ENCODE data around the gene PRAF2.

DNA sequence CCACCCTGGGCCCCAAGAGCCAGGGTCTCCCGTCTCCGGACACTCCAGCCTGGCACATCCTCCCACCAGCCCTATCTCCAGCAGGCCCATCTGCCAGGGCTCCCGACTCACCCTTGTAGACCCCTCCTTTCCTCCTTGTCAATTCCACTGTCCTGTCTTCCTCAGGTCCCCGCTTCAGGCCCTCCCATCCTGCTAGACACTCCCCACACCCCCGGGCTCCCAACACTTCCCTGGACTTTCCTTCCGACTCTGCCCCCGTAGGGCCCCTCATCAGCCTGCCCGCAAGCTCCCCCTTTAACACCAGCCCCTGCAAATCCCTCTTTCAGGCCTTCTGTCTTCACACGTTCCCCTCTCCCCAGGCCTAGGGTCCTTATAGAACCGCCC lies 1.1 kb downstream of the PRAF2 start:
- TF ChIP-seq TAF1 (IDR thresholded peaks at IDR 0.05; ENCODE audit: borderline replicate concordance, low read depth, low read length) (no peak), POLR2A (IDR thresholded peaks at IDR 0.05; ENCODE audit: low read depth, low read length) (no peak)
